ENCODE data around the gene ARRB1.

Gene ARRB1

DNA sequence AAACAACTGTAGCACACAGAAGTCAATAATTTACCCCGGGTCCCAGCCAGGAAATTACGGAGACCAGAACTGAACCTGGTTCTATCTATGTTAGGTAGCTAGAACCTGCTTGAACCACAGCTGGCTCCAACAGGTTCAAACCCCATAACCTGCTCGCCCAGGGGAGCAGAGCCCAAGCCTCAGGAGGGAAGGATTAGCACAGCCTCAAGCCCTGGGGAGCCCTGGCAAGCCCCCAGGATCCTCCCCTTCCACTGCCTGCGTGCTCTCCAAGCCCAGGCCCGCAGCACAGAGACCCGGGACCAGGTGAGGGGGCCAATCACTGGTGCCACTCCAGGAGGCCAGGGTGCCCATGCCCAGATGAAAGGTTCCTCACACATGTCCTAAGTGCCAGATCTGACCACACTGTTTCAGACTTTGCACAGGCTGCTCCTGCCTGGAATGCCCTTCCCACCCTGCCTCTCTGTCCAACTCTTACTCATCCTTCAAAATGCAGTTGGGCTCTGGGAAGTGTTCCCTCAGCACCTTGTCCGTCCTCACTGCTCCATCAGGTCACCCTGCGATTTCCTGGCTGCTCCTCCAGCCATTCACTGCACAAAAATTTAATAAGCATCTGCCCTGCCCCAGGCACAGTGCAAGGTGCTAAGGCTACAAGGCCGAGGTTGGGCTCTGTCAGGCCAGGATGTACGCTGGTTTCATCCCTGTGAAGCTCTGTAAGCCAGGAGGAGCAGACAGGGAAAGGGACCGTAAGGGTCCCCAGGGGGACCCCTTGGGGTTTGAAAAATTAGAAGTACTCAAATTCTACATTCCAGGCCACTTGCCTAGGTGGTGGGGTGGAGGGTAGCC, 32.2 kb downstream of the ARRB1 start:
- Histone ChIP-seq H3K9me3 (ENCODE audit: control insufficient read depth, insufficient read depth, low read length) (no peaks in the 10 kb centered on the region), H3K27ac (ENCODE audit: low read depth, low read length) (no peak overlapping the region), H3K4me1 (ENCODE audit: control insufficient read depth, insufficient read depth, low read length) (peaks cover 8% of the 10 kb centered on the region; the same call in 1 of the 2 replicates), H3K36me3 (ENCODE audit: control insufficient read depth, insufficient read depth, low read length) (no peaks in the 10 kb centered on the region), H3K4me3 (ENCODE audit: low read depth, low read length) (no peak overlapping the region), H3K27me3 (ENCODE audit: control insufficient read depth, insufficient read depth, low read length) (no peaks in the 10 kb centered on the region), H3K9ac (ENCODE audit: low read depth, low read length) (no peak overlapping the region)

DNA sequence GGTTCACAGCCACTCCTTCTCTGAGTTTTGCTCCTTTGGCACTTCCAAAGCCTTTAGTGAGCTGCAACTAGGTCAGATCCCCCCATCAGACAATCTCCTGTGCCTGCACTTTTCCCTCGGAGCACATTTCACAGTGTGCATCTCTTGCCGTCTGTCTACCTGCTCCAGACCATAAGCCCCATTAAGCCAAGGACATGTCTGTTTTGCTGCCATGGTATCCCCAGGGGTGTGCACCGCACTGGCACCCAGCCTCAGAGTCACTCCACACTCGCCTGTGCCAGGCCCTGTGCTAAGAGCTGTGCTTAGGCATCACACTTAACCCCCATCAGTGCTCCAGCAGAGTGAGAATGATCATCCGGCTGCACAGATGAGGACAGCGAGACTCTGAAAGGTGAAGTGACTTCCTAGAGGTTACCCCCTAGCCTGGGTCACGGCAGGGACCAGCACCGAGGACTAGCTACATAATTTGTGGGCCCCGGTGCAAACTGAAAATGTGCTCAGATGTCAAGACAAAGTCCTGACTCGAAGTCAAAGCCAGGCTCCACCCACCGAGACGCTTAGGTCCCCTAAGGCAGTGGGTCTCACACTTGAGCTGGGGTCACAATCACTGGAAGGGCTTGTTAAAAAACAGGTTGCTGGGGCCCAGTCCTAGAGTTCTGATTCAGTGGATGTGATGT, 33.9 kb downstream of the ARRB1 start:
- no peak overlapping the region for H3K9ac ChIP-seq (ENCODE audit: low read depth, low read length)
- no peaks in the 10 kb centered on the region for H3K36me3 ChIP-seq (ENCODE audit: control insufficient read depth, insufficient read depth, low read length)
- no peaks in the 10 kb centered on the region for H3K27me3 ChIP-seq (ENCODE audit: control insufficient read depth, insufficient read depth, low read length)
- H3K27ac ChIP-seq (ENCODE audit: low read depth, low read length), result no peak overlapping the region
- H3K4me3 ChIP-seq (ENCODE audit: low read depth, low read length), result no peak overlapping the region
- H3K9me3 ChIP-seq (ENCODE audit: control insufficient read depth, insufficient read depth, low read length), result no peaks in the 10 kb centered on the region
- H3K4me1 ChIP-seq (ENCODE audit: control insufficient read depth, insufficient read depth, low read length), result peaks cover 3% of the 10 kb centered on the region; the same call in 1 of the 2 replicates

DNA sequence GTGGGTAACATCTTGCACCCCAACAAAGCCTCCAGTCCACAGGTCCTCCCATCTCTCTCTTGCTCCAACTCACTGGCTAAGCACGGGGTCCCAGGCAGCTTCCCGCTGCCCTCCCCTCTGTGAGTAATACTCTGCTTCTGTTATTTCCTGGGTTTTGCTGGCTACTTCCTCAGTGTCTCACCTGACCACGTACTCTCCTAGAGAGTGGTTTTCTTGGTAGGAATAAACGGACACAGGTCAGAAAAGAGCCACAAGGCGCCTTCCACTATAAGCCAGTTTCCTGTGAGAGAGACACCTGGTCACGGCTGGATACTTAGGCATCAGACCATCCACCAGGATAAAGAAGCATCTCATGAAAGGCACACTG, 36.0 kb downstream of the ARRB1 start:
- Histone ChIP-seq H3K4me1 (ENCODE audit: control insufficient read depth, insufficient read depth, low read length) (peaks cover 3% of the 10 kb centered on the region; the same call in 1 of the 2 replicates), H3K27ac (ENCODE audit: low read depth, low read length) (no peak overlapping the region), H3K9me3 (ENCODE audit: control insufficient read depth, insufficient read depth, low read length) (no peaks in the 10 kb centered on the region), H3K27me3 (ENCODE audit: control insufficient read depth, insufficient read depth, low read length) (no peaks in the 10 kb centered on the region), H3K4me3 (ENCODE audit: low read depth, low read length) (no peak overlapping the region), H3K36me3 (ENCODE audit: control insufficient read depth, insufficient read depth, low read length) (no peaks in the 10 kb centered on the region), H3K9ac (ENCODE audit: low read depth, low read length) (no peak overlapping the region)

DNA sequence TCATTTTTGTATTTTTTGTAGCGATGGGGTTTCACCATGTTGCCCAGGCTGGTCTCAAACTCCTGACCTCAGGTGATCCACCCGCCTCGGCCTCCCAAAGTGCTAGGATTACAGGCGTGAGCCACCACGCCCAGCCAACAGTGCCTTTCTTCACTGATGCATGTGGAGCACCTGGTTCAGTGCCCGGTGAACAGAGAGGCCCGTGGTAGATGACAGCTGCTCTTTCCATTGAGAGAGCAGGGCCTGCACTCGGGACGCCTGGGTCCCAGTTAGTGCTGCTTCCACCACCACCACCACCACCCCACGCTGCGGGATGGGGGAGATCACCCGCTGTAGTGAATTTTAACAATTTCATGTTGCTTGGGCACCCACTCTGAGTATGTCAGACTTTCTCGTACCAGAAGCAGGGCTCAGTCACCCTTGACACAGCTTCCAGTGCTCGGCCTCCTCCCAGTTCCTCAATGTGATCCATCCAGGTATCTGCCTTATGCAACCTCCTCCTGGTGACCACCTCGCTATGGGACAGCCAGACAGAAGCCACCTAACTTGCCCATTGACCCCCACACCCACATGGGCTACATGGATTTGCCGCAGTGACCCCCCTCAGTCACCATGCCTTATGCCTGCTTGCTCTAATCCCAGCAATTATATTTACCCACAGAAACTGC, 36.6 kb downstream of the ARRB1 start:
- peaks cover 3% of the 10 kb centered on the region; the same call in 1 of the 2 replicates for H3K4me1 ChIP-seq (ENCODE audit: control insufficient read depth, insufficient read depth, low read length)
- H3K27ac ChIP-seq (ENCODE audit: low read depth, low read length), result no peak overlapping the region
- no peaks in the 10 kb centered on the region for H3K36me3 ChIP-seq (ENCODE audit: control insufficient read depth, insufficient read depth, low read length)
- no peaks in the 10 kb centered on the region for H3K9me3 ChIP-seq (ENCODE audit: control insufficient read depth, insufficient read depth, low read length)
- no peak overlapping the region for H3K9ac ChIP-seq (ENCODE audit: low read depth, low read length)
- no peaks in the 10 kb centered on the region for H3K27me3 ChIP-seq (ENCODE audit: control insufficient read depth, insufficient read depth, low read length)
- no peak overlapping the region for H3K4me3 ChIP-seq (ENCODE audit: low read depth, low read length)

GRCh38 chr11:75313513-75314272, 37.8 kb downstream of the ARRB1 start:
- Histone ChIP-seq H3K4me1 (ENCODE audit: control insufficient read depth, insufficient read depth, low read length) (peaks cover 3% of the 10 kb centered on the region; the same call in 1 of the 2 replicates), H3K9ac (ENCODE audit: low read depth, low read length) (no peak overlapping the region), H3K27me3 (ENCODE audit: control insufficient read depth, insufficient read depth, low read length) (no peaks in the 10 kb centered on the region), H3K36me3 (ENCODE audit: control insufficient read depth, insufficient read depth, low read length) (no peaks in the 10 kb centered on the region), H3K9me3 (ENCODE audit: control insufficient read depth, insufficient read depth, low read length) (no peaks in the 10 kb centered on the region), H3K4me3 (ENCODE audit: low read depth, low read length) (no peak overlapping the region), H3K27ac (ENCODE audit: low read depth, low read length) (no peak overlapping the region)

GRCh38 chr11:75312346-75312745, 39.1 kb downstream of the ARRB1 start:
- H3K4me3 ChIP-seq (ENCODE audit: low read depth, low read length), result no peak overlapping the region
- H3K4me1 ChIP-seq (ENCODE audit: control insufficient read depth, insufficient read depth, low read length), result no peaks in the 10 kb centered on the region
- H3K36me3 ChIP-seq (ENCODE audit: control insufficient read depth, insufficient read depth, low read length), result no peaks in the 10 kb centered on the region
- H3K9ac ChIP-seq (ENCODE audit: low read depth, low read length), result no peak overlapping the region
- H3K9me3 ChIP-seq (ENCODE audit: control insufficient read depth, insufficient read depth, low read length), result no peaks in the 10 kb centered on the region
- no peak overlapping the region for H3K27ac ChIP-seq (ENCODE audit: low read depth, low read length)
- no peaks in the 10 kb centered on the region for H3K27me3 ChIP-seq (ENCODE audit: control insufficient read depth, insufficient read depth, low read length)

- H3K4me1 ChIP-seq (ENCODE audit: control insufficient read depth, insufficient read depth, low read length), result no peaks in the 10 kb centered on the region
- no peak overlapping the region for H3K9ac ChIP-seq (ENCODE audit: low read depth, low read length)
- no peak overlapping the region for H3K4me3 ChIP-seq (ENCODE audit: low read depth, low read length)
- no peaks in the 10 kb centered on the region for H3K27me3 ChIP-seq (ENCODE audit: control insufficient read depth, insufficient read depth, low read length)
- no peaks in the 10 kb centered on the region for H3K9me3 ChIP-seq (ENCODE audit: control insufficient read depth, insufficient read depth, low read length)
- H3K27ac ChIP-seq (ENCODE audit: low read depth, low read length), result no peak overlapping the region
- H3K36me3 ChIP-seq (ENCODE audit: control insufficient read depth, insufficient read depth, low read length), result no peaks in the 10 kb centered on the region
Measured at GRCh38 chr11:75311858-75312288, 39.6 kb downstream of the ARRB1 start.

DNA sequence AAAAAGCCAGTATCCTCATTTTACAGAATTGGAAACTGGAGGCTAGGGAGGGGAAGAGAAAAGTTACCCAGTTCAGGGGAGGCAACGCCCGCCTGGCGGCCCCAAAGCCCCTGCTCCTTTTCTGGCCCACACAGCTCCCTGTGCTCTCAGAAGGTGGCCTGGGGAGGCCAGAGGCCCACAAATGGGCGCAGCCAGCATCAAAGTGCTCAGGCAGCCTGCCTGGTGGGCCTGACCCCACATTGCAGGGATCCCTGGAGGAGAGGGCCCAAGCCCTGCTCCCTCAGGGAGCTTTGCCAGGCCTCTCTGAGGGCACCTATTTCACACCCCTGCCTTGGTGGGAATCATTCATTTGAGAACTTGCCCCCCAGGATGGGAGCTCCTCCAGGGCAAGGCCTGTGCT, 42.5 kb downstream of the ARRB1 start:
- no peak overlapping the region for H3K4me3 ChIP-seq (ENCODE audit: low read depth, low read length)
- H3K9me3 ChIP-seq (ENCODE audit: control insufficient read depth, insufficient read depth, low read length), result no peaks in the 10 kb centered on the region
- H3K9ac ChIP-seq (ENCODE audit: low read depth, low read length), result no peak overlapping the region
- H3K27me3 ChIP-seq (ENCODE audit: control insufficient read depth, insufficient read depth, low read length), result no peaks in the 10 kb centered on the region
- peaks cover under 1% of the 10 kb centered on the region; the same call in 1 of the 2 replicates for H3K4me1 ChIP-seq (ENCODE audit: control insufficient read depth, insufficient read depth, low read length)
- H3K27ac ChIP-seq (ENCODE audit: low read depth, low read length), result no peak overlapping the region
- H3K36me3 ChIP-seq (ENCODE audit: control insufficient read depth, insufficient read depth, low read length), result no peaks in the 10 kb centered on the region

DNA sequence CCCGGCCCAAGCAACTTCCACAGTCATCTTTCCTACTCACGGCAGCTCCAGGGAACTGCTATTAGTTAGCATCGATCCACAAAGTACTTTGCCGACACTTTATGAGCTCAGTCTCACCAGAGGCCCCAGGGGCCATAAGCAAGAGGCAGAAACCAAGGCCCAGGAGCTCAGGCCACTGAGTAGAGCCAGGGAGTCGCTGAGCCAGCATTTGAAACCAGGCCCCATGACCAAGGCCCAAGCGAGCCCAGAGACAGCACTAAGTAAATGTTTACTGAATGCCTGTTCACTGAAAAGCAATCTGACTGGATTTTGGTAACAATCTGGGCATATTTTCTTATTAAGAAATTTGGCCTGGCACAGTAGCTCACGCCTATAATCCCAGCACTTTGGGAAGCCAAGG, 43.3 kb downstream of the ARRB1 start:
- Histone ChIP-seq H3K4me1 (ENCODE audit: control insufficient read depth, insufficient read depth, low read length) (peaks cover 8% of the 10 kb centered on the region; the same call in 1 of the 2 replicates), H3K27me3 (ENCODE audit: control insufficient read depth, insufficient read depth, low read length) (no peaks in the 10 kb centered on the region), H3K9ac (ENCODE audit: low read depth, low read length) (no peak overlapping the region), H3K9me3 (ENCODE audit: control insufficient read depth, insufficient read depth, low read length) (no peaks in the 10 kb centered on the region), H3K27ac (ENCODE audit: low read depth, low read length) (no peak overlapping the region), H3K36me3 (ENCODE audit: control insufficient read depth, insufficient read depth, low read length) (no peaks in the 10 kb centered on the region), H3K4me3 (ENCODE audit: low read depth, low read length) (no peak overlapping the region)

DNA sequence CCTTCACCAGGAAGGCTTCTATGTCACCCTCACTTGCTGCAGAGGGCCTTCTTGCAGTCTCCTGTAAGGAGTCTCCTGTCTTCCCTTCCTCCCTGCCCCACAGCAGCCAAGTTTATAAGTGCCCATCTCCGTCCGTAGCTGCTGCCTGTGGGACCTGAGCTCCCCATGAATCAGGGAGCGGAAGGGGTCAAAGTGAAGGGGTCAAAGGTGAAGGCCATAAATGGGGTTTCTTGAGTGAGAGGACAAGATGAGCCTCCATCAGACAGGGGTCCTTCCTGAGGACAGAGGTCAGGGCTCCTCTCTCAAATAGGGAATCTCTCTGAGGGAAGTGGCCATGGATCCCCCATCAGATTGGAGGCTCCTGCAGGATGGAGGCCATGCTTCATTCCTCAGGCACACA, 44.4 kb downstream of the ARRB1 start:
- no peak overlapping the region for H3K4me3 ChIP-seq (ENCODE audit: low read depth, low read length)
- H3K27me3 ChIP-seq (ENCODE audit: control insufficient read depth, insufficient read depth, low read length), result no peaks in the 10 kb centered on the region
- no peak overlapping the region for H3K9ac ChIP-seq (ENCODE audit: low read depth, low read length)
- no peak overlapping the region for H3K27ac ChIP-seq (ENCODE audit: low read depth, low read length)
- peaks cover 9% of the 10 kb centered on the region; the same call in 1 of the 2 replicates for H3K4me1 ChIP-seq (ENCODE audit: control insufficient read depth, insufficient read depth, low read length)
- no peaks in the 10 kb centered on the region for H3K9me3 ChIP-seq (ENCODE audit: control insufficient read depth, insufficient read depth, low read length)
- no peaks in the 10 kb centered on the region for H3K36me3 ChIP-seq (ENCODE audit: control insufficient read depth, insufficient read depth, low read length)

All from HUES48 (cell line).